CD4-positive, alpha-beta T cell treated with Interleukin-21 for 1 hour (primary cell): ENCODE measurements around the gene SOAT2.
"Not testable (repeated sequence)": the region's sequence is repeated elsewhere in the genome, so short reads cannot be mapped to it uniquely, and the experiment has no call there.

ENCODE experiments used
- DNase-seq: peaks from one replicate; pipeline ENCODE4 v3.0.0-alpha.2; 2020

Gene SOAT2

GRCh38 chr12:53090105-53090504, 13.2 kb upstream of the SOAT2 start:
- DNase-seq: no peak

GRCh38 chr12:53090554-53090953, 12.7 kb upstream of the SOAT2 start:
- DNase-seq: no peak

- no peak for DNase-seq
Measured at GRCh38 chr12:53091756-53092155, 11.5 kb upstream of the SOAT2 start.

GRCh38 chr12:53093777-53094393, 9.4 kb upstream of the SOAT2 start:
- DNase-seq: peak; percentile 8

GRCh38 chr12:53094394-53094787, 8.9 kb upstream of the SOAT2 start:
- DNase-seq: no peak

- not testable (repeated sequence) for DNase-seq
Measured at GRCh38 chr12:53094796-53095595, 8.3 kb upstream of the SOAT2 start.

- DNase-seq: not testable (repeated sequence)
Measured at GRCh38 chr12:53095596-53095895, 7.7 kb upstream of the SOAT2 start.

- DNase-seq: no peak
Measured at GRCh38 chr12:53096089-53096741, 7.1 kb upstream of the SOAT2 start.

GRCh38 chr12:53096759-53097158, 6.5 kb upstream of the SOAT2 start:
- no peak for DNase-seq

- DNase-seq: no peak
Measured at GRCh38 chr12:53097207-53097563, 6.1 kb upstream of the SOAT2 start.

GRCh38 chr12:53097564-53098353, 5.5 kb upstream of the SOAT2 start, which contains the start of gene IGFBP6:
Gene IGFBP6, plus strand, starts transcription at chr12:53097667. Its CDS starts 51 bp downstream, at chr12:53097718.
- peak; percentile 63 for DNase-seq

GRCh38 chr12:53098354-53098981, 4.8 kb upstream of the SOAT2 start:
- no peak for DNase-seq

GRCh38 chr12:53099071-53099882, 4.0 kb upstream of the SOAT2 start:
- DNase-seq: peak; percentile 88

- no peak for DNase-seq
Measured at GRCh38 chr12:53100466-53101151, 2.7 kb upstream of the SOAT2 start.

GRCh38 chr12:53101266-53101665, 2.0 kb upstream of the SOAT2 start:
- no peak for DNase-seq

- no peak for DNase-seq
Measured at GRCh38 chr12:53101931-53102781, 1.1 kb upstream of the SOAT2 start.

- DNase-seq: peak; percentile 34
Measured at GRCh38 chr12:53103860-53104305, 597 bp downstream of the SOAT2 start.

- no peak for DNase-seq
Measured at GRCh38 chr12:53105256-53105655, 2.0 kb downstream of the SOAT2 start.

- no peak for DNase-seq
Measured at GRCh38 chr12:53105712-53106439, 2.6 kb downstream of the SOAT2 start.

GRCh38 chr12:53107122-53107521, 3.8 kb downstream of the SOAT2 start:
- DNase-seq: no peak
